SK-N-DZ (cell line): Measurements from ENCODE around the gene ZWILCH.
"Not testable (repeated sequence)": the region's sequence is repeated elsewhere in the genome, so short reads cannot be mapped to it uniquely, and the experiment has no call there.

ENCODE experiments used
- DNase-seq: peaks from one replicate; pipeline ENCODE4 v3.0.0-alpha.2; 2015; ENCODE audit warnings: low spot score

The ZWILCH gene

GRCh38 chr15:66486887-66487286 is 18.2 kb upstream of the ZWILCH start:
- DNase-seq, result no peak

- no peak for DNase-seq
Measured at GRCh38 chr15:66488525-66488924, 16.6 kb upstream of the ZWILCH start.

GRCh38 chr15:66489179-66489791 is 15.8 kb upstream of the ZWILCH start:
- no peak for DNase-seq

- no peak for DNase-seq
Measured at GRCh38 chr15:66491846-66492245, 13.3 kb upstream of the ZWILCH start.

DNA sequence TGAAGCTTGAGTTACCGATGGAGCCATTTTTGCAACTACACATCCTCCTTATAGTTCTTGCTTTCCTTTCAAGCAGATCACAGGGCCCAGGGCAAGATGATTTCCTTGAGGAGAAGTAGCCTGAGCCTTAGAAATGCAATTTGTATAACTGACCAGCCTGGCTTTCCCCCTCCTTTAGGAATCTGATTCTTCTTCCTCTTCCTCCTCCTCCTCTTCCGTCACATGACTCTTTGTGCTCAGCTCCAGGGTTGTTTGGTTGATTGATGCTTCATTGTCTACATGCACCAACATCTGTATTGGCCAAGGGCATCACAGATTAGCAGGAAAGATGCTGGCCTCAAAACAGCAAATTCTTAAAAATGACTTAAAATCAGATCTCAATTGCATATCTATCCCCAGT is 10.9 kb upstream of the ZWILCH start:
- no peak for DNase-seq

- DNase-seq, result no peak
Measured at GRCh38 chr15:66496951-66497501, 8.1 kb upstream of the ZWILCH start.

- peak; percentile 91 for DNase-seq
Measured at GRCh38 chr15:66497502-66498455, 7.3 kb upstream of the ZWILCH start, which contains the start of gene SNAPC5. TSS of gene SNAPC5 (minus strand) at chr15:66497762. CDS start at chr15:66497731, 31 bp downstream.

DNA sequence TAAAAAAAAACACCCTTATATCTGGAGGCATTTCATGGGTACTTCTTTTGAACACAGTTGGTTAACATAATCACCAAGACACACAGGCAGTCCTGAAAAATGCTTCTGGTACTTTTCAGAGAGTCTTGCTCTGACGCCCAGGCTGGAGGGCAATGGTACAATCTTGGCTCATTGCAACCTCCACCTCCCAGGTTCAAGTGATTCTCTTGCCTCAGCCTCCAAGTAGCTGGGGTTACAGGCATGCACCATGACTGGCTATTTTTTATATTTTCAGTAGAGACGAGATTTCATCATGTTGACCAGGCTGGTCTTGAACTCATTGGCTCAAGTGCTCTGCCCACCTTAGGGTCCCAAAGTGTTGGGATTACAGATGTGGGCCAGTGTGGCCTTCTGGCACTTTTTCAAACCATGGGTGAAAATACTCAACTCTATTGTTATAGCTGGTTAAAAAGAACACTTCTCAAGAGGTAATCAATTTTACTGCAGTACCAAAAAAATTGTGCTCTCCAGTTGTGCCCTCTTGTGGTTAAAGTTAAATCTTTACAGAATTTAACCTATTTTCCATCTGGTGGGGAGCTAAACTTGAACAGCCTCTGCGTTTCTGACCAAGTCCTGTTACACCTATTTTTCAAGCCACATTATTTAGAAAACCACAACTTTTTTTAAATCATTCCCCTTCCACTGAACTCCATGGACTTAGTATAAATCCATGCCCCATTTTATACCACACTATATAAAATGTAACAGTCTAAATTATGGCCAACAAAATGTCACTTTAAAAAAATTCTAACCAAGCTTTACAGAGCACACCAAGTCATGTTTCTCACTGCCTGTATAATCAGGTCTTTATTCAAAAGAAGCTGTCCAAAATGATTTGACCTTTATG is 6.4 kb upstream of the ZWILCH start:
- DNase-seq, result no peak

DNA sequence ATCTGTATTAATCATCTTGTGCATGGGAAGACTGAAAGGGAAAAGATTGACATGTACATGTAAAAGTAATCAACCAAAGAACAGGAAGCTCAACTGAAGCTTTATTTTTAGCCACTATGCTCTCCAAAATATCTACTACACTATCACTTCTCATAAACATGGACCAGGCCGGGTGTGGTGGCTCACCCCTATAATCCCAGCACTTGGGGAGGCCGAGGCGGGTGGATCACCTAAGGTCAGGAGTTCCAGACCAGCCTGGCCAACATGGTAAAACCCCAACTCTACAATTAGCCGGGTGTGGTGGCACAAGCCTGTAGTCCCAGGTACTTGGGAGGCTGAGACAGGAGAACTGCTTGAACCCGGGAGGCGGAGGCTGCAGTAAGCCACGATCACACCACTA is 4.8 kb upstream of the ZWILCH start:
- not testable (repeated sequence) for DNase-seq

DNA sequence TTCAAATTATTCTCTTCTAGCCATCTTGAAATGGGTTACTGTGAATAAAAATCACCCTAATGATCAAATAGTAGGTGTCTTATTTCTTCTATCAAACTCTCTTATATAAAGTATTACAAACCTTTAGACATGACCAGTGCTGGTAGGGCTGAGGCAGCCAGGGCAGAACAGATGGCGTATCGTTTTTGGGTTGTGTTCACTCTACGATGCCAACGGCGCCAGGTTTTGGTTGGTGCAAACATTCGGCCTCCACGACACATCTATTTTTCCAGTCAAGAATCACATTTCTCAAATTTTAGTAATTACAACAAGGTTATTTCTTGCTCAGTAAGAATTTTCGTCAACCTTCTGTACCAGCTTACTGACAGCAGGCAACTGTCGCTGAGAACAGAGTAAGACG is 2.6 kb upstream of the ZWILCH start:
- DNase-seq, result no peak

- not testable (repeated sequence) for DNase-seq
Measured at GRCh38 chr15:66503041-66503648, 2.0 kb upstream of the ZWILCH start.

- no peak for DNase-seq
Measured at GRCh38 chr15:66503780-66504562, 1.2 kb upstream of the ZWILCH start.

DNA sequence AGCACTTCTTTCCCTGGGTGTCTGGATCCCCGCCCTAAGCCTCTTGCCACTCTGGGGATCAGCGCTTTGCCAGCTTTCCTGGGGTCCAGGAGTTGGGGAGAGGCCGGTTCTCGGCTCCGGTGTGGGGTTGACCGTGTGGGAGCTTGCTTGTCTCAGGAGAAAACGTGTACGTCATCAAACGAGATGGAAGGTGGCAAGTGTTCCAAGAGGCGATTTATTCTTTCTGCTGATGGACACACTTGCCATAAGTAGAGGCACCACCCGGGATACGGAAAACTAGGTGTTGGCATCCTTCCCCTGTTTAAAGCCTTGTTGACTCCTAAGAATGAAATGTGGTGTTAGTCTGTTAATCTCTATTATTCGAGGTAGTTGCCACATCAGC is 295 bp downstream of the ZWILCH start:
- DNase-seq, result no peak

DNA sequence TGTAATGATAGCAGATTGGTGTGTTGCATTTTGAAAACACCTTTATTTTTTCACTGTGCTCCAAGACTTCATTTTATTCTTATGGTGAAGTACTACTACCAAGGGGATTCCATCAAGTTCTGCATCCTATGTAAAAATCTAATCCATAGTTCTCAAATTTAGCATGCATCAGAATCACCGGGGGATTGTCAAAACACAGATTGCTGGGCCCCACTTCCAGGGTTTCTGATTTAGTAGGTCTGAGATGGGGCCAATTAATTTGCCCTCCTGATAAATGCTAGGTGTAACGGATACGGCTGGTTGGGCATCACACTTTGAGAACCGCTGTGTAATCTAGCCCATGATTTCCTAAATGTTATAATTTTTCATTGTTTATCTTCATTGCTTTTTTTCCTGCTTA is 692 bp downstream of the ZWILCH start:
- no peak for DNase-seq

GRCh38 chr15:66508293-66508883 is 3.3 kb downstream of the ZWILCH start:
- DNase-seq, result no peak

GRCh38 chr15:66514586-66514985 is 9.5 kb downstream of the ZWILCH start:
- DNase-seq, result no peak

DNA sequence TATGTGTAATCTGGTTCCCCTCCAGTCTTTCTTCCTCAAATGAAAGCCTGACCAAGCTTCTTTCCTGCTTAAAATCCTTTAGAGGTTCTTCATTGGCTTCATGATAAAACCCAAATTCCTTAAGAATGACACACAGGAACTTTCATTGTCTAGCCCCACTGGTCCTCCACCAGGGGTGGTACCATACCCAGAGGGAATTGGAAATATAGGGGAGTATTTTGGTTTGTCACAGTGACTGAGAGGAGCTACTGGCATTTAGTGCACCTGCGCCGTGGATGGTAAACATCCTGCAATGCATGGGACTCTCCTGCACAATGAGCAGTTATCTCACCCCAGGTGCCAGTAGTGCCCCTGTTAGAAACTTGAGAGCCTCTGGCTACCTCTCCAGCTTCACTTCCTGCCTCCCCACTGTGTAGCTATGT is 10.8 kb downstream of the ZWILCH start:
- no peak for DNase-seq

GRCh38 chr15:66523926-66524325 is 18.8 kb downstream of the ZWILCH start:
- DNase-seq, result no peak

GRCh38 chr15:66524838-66525237 is 19.7 kb downstream of the ZWILCH start:
- DNase-seq, result no peak

- DNase-seq, result no peak
Measured at GRCh38 chr15:66535056-66535455, 29.9 kb downstream of the ZWILCH start.
